Fibroblast of skin of left quadriceps (primary cell): ENCODE results near the gene UAP1.
"Not testable (repeated sequence)": the region's sequence is repeated elsewhere in the genome, so short reads cannot be mapped to it uniquely, and the experiment has no call there.

Experiments used
- DNase-seq, 2 experiments: peaks; one replicate each; pipeline ENCODE4 v3.0.0-alpha.2; 2013; ENCODE audit warnings: low read depth in 2 of 2

Gene UAP1

GRCh38 chr1:162565460-162565859 lies 3.9 kb downstream of the UAP1 start:
- DNase-seq: no peak

- DNase-seq: no peak
These were observed 5.3 kb downstream of the UAP1 start for GRCh38 chr1:162566870-162567269.

- DNase-seq: no peak
These were observed 7.3 kb downstream of the UAP1 start for GRCh38 chr1:162568802-162569201.

GRCh38 chr1:162570718-162571117 lies 9.2 kb downstream of the UAP1 start:
- no peak for DNase-seq

GRCh38 chr1:162571121-162571520 lies 9.6 kb downstream of the UAP1 start:
- not testable (repeated sequence) for DNase-seq

- no peak for DNase-seq
These were observed 10.2 kb downstream of the UAP1 start for GRCh38 chr1:162571696-162572095.

GRCh38 chr1:162573136-162573535 lies 11.6 kb downstream of the UAP1 start:
- DNase-seq: no peak

- no peak for DNase-seq
These were observed 16.7 kb downstream of the UAP1 start for GRCh38 chr1:162578071-162578700.

GRCh38 chr1:162578936-162579335 lies 17.4 kb downstream of the UAP1 start:
- DNase-seq: no peak

- no peak for DNase-seq
These were observed 18.8 kb downstream of the UAP1 start for GRCh38 chr1:162580308-162580707.

- not testable (repeated sequence) for DNase-seq
These were observed 21.4 kb downstream of the UAP1 start for GRCh38 chr1:162582901-162583300.

GRCh38 chr1:162585101-162585500 lies 23.6 kb downstream of the UAP1 start:
- DNase-seq: not testable (repeated sequence)

- DNase-seq: no peak
These were observed 25.8 kb downstream of the UAP1 start for GRCh38 chr1:162587347-162587746.

- DNase-seq: no peak
These were observed 26.3 kb downstream of the UAP1 start for GRCh38 chr1:162587761-162588260.

- DNase-seq: no peak
These were observed 28.6 kb downstream of the UAP1 start for GRCh38 chr1:162590101-162590500.

- DNase-seq: no peak
These were observed 29.2 kb downstream of the UAP1 start for GRCh38 chr1:162590686-162591085.

- no peak for DNase-seq
These were observed 35.1 kb downstream of the UAP1 start for GRCh38 chr1:162596514-162597170.

- no peak for DNase-seq
These were observed 37.9 kb downstream of the UAP1 start for GRCh38 chr1:162599451-162599850.

- DNase-seq: not testable (repeated sequence)
These were observed 41.6 kb downstream of the UAP1 start for GRCh38 chr1:162603117-162603516.

- DNase-seq: peak; percentile 86 to 88
These were observed 43.9 kb downstream of the UAP1 start for GRCh38 chr1:162605225-162605927.

GRCh38 chr1:162609306-162609705 lies 47.8 kb downstream of the UAP1 start:
- DNase-seq: no peak

GRCh38 chr1:162612606-162613400 lies 51.3 kb downstream of the UAP1 start:
- no peak for DNase-seq
